ENCODE data around the gene ZSCAN29.

- TF ChIP-seq, protein P1, sequence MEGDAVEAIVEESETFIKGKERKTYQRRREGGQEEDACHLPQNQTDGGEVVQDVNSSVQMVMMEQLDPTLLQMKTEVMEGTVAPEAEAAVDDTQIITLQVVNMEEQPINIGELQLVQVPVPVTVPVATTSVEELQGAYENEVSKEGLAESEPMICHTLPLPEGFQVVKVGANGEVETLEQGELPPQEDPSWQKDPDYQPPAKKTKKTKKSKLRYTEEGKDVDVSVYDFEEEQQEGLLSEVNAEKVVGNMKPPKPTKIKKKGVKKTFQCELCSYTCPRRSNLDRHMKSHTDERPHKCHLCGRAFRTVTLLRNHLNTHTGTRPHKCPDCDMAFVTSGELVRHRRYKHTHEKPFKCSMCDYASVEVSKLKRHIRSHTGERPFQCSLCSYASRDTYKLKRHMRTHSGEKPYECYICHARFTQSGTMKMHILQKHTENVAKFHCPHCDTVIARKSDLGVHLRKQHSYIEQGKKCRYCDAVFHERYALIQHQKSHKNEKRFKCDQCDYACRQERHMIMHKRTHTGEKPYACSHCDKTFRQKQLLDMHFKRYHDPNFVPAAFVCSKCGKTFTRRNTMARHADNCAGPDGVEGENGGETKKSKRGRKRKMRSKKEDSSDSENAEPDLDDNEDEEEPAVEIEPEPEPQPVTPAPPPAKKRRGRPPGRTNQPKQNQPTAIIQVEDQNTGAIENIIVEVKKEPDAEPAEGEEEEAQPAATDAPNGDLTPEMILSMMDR (conservative IDR thresholded peaks at IDR 0.05; ENCODE audit: low read length) = no peak
- TF ChIP-seq EZH2phosphoT487 (IDR thresholded peaks at IDR 0.05; ENCODE audit: borderline replicate concordance) = no peak
Measured at GRCh38 chr15:43347114-43347513, 23.7 kb downstream of the ZSCAN29 start.

Measured in Loucy (cell line).